T-helper 2 cell treated with Interferon-gamma antibody and Interleukin-4, amounts not matched to agents 100 ng/mL and 5 ng/mL, for 36 hours (primary cell): Measurements from ENCODE around the gene FMNL3. TPM values are rescaled to one million over a fixed set of nuclear protein-coding genes. Genes with fewer than 3 reads are reported as not detected.
"Not testable (repeated sequence)": the region's sequence is repeated elsewhere in the genome, so short reads cannot be mapped to it uniquely, and the experiment has no call there.

Source experiments
- intact Hi-C: fragments of 100-400 bp; cut with micrococcal nuclease; formaldehyde crosslinking; loops from one replicate; pipeline ENCODE4 v1.15.1; 2023
- total RNA-seq: library from RNA; stranded (reverse); gene quantifications from 2 replicates; pipeline ENCODE4 v1.2.3, GENCODE V29; 2022

Gene FMNL3
- total RNA-seq, 1 donor from 2014 or later: 25.2 TPM

GRCh38 chr12:49612210-49612609, 95.0 kb downstream of the FMNL3 start:
- intact Hi-C loops: no loop called here

GRCh38 chr12:49610785-49611184, 96.4 kb downstream of the FMNL3 start:
- intact Hi-C loops: not testable (repeated sequence)

- intact Hi-C loops: no loop called here
These were observed 97.4 kb downstream of the FMNL3 start for GRCh38 chr12:49609875-49610154.

- intact Hi-C loops: no loop called here
These were observed 97.9 kb downstream of the FMNL3 start for GRCh38 chr12:49609059-49609874.

GRCh38 chr12:49605539-49605938, 101.7 kb downstream of the FMNL3 start, which contains the start of gene FAM186B:
FAM186B (minus strand) TSS chr12:49605639; CDS start chr12:49605477, 162 bp downstream.
- intact Hi-C loops: not testable (repeated sequence)

- intact Hi-C loops: no loop called here
These were observed 102.3 kb downstream of the FMNL3 start for GRCh38 chr12:49604856-49605255.

- intact Hi-C loops: no loop called here
These were observed 103.5 kb downstream of the FMNL3 start for GRCh38 chr12:49603721-49604120.

- intact Hi-C loops: no loop called here
These were observed 107.2 kb downstream of the FMNL3 start for GRCh38 chr12:49599961-49600360.

GRCh38 chr12:49598527-49598926, 108.7 kb downstream of the FMNL3 start:
- intact Hi-C loops: no loop called here

- intact Hi-C loops: no loop called here
These were observed 118.3 kb downstream of the FMNL3 start for GRCh38 chr12:49588721-49589516.

- intact Hi-C loops: no loop called here
These were observed 118.9 kb downstream of the FMNL3 start for GRCh38 chr12:49588281-49588680.

- intact Hi-C loops: no loop called here
These were observed 119.9 kb downstream of the FMNL3 start for GRCh38 chr12:49587174-49587908.

Other genes starting within 250 kb of the FMNL3 start
- 0.82 and 1.2 TPM in 2 replicates for gene KCNH3, start 168.4 kb downstream of the FMNL3 start, total RNA-seq
- 90.8 and 91.2 TPM in 2 replicates for gene MCRS1, start 139.3 kb downstream of the FMNL3 start, total RNA-seq
- gene FAM186B, start 101.8 kb downstream of the FMNL3 start, total RNA-seq: 0.16 TPM in 1 of 2 replicates, not detected in the other
- 10.1 and 10.8 TPM in 2 replicates for gene PRPF40B, start 83.8 kb downstream of the FMNL3 start, total RNA-seq
- 442 and 445 TPM in 2 replicates for gene TMBIM6, start 34.2 kb upstream of the FMNL3 start, total RNA-seq
- 2.3 and 2.4 TPM in 2 replicates for gene NCKAP5L, start 121.0 kb upstream of the FMNL3 start, total RNA-seq
- gene BCDIN3D, start 135.7 kb upstream of the FMNL3 start, total RNA-seq: 5.7 and 5.9 TPM in 2 replicates
- gene FAIM2, start 196.5 kb upstream of the FMNL3 start, total RNA-seq: 0.18 and 0.27 TPM in 2 replicates
- gene AQP2, start 243.3 kb upstream of the FMNL3 start, total RNA-seq: not detected in 2 replicates